ENCODE measurements around the gene CLDN9.

CLDN9 gene

GRCh38 chr16:2974319-2975056 lies 38.2 kb upstream of the CLDN9 start:
- no peak for DNase-seq (ENCODE audit: low spot score)

GRCh38 chr16:2975161-2975795 lies 37.4 kb upstream of the CLDN9 start:
- no peak for DNase-seq (ENCODE audit: low spot score)

DNA sequence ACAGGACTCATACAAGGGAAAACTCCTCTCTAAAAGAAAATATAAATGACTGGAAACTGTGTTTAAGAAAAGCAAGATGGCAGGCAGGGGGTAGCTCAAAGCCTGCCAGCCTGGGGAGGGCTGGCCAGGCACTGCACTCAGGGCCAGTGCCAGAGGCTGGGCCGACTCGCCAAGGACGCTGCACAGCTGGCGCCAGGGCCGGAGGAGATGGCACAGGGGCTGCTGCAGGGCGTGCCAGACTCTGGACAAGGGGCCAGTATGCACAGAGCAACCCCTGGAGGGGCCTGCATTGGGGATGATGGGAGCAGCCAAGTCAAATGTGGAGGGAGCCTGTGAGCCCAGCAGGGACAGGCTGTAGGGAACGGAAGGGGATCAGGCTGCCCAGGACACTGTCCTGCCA lies 36.5 kb upstream of the CLDN9 start:
- DNase-seq (ENCODE audit: low spot score): no peak

- no peak for DNase-seq (ENCODE audit: low spot score)
Measured at GRCh38 chr16:2976673-2977072, 36.0 kb upstream of the CLDN9 start.

DNA sequence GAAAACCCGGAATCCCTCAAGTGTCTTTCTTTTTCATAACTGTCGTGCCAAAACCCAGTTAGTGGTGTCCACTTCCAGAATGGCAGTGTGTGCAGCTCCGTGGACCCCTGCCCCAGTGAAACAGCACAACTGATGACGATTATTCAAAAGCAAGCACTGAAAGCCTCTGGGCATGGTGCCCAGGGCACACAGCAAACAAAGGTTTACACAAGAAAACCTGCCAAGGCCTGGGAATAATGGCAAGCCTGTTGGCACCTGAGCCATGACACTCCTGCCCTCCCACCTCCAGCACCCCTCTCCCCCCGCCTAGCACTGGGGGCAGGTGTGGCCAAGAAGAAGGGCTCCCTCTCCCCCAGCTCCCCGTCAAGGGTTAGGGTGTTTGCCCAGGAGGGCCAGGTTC lies 35.3 kb upstream of the CLDN9 start:
- no peak for DNase-seq (ENCODE audit: low spot score)

DNA sequence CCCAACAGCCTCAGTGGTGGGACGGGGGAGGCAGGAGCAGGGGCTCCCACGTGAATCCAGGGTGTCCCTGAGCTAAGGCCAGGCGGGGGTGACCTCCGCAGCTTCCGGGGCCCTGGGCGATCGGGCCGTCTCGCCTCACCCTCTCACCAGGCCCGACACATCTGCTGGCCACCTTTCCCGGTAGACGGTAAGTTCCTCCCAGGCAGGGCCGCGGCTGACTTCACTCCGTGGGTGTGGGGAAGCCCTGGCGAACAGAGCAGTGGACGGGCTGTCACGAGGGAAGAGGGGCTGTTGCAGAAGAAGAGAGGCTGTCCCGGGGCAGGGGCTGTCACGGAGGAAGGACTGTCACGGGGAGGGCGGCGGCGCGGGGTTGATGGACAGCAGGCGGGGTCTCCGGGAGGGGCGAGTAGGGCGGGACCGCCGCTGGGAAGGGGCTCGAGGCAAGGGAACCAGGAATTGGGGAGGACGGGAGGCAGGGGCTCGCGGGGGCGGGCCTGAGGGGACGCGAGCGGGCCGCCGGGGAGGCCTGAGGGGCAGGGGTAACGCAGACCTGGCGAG lies 33.0 kb upstream of the CLDN9 start:
- no peak for DNase-seq (ENCODE audit: low spot score)

- DNase-seq (ENCODE audit: low spot score): peak; percentile 100
Measured at GRCh38 chr16:2980227-2981176, 32.2 kb upstream of the CLDN9 start, which contains the start of gene PKMYT1. TSS of gene PKMYT1 (minus strand) at chr16:2980446. CDS start at chr16:2979657, 789 bp downstream.

DNA sequence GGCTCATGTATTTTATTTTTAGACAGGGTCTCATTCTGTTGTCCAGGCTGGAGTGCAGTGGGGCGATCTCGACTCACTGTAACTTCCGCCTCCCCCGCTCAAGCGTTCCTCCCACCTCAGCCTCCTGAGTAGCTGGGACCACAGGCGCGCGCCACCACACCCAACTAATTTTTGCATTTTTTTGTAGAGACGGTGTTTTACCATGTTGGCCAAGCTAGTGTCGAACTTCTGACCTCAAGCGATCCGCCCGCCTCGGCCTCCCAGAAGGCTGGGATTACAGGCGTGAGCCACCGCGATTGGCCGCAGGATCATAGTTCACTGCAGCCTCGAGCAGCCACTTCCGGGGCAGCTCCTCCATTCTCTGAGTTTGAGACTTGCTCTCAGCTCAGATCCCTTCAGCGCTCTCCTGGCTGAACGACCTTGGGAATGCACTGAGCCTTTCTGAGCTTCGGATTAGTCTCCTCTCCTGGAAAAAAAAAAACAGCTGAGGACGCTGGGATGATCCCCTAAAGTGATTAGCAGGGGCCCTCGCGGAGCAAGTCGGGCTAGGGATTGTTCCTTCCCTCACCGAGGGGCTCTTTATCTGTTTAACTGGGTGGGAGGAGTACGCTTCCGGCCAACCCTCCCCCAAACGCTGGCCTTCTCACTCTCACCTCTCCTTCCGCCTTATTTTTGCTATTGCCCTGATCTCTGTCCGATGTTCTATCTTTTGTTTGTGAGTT lies 31.4 kb upstream of the CLDN9 start:
- DNase-seq (ENCODE audit: low spot score): no peak

DNA sequence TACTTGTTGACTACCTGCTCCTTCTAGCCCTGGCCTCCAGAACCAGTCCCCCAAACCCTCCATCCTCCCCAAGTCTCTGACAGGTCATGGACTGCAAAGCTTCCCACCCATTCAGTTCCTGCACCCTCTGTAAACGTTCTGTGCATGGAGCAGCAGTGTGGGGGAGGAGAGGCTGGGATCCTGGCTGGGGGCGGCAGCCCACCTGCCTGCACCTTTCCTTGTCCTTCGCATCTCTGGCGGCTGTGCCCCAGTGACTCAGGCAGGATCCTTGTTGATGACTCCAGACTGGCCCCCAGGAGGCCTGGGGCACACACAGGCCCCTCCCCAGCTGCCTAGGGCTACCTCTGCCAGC lies 30.8 kb upstream of the CLDN9 start:
- no peak for DNase-seq (ENCODE audit: low spot score)

DNA sequence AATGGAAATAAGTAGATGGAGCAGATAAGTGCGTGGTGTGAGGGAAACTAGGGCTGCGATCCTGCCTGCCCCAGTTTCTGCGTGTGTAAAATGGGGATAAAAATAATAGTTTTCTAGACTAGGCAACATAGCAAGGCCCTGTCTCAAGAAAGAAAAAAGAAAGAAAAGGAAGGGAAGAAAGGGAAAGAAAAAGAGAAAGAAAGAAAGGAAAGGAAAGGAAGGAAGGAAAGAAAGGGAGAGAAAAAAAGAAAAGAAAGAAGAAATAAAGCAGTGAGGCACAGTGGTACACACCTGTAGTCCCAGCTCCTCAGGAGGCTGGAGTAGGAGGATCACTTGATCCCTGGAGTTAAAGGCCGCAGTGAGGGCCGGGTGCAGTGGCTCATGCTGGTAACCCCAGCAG lies 30.3 kb upstream of the CLDN9 start:
- DNase-seq (ENCODE audit: low spot score): no peak

GRCh38 chr16:2983706-2984136 lies 29.0 kb upstream of the CLDN9 start:
- DNase-seq (ENCODE audit: low spot score): peak; percentile 84

DNA sequence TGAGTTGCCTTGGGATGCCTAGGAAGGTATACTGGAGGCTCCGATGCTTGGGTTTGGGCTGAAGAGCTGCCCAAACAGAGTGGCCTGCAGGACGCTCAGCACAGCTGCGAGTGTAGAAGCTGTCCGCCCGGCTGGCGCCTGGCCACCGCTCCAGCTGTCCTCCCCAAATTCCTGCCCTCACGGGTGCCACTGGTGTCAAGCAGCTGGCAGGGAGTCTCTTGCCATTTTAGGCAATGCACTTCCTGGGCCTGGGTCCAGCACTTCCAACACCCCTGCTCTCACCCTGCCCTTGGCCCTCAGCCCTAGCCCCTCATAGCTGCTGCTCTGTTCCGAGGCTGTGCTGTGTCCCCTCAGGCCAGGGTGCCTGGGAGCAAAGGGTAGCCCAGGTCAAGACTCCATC lies 27.3 kb upstream of the CLDN9 start:
- no peak for DNase-seq (ENCODE audit: low spot score)

DNA sequence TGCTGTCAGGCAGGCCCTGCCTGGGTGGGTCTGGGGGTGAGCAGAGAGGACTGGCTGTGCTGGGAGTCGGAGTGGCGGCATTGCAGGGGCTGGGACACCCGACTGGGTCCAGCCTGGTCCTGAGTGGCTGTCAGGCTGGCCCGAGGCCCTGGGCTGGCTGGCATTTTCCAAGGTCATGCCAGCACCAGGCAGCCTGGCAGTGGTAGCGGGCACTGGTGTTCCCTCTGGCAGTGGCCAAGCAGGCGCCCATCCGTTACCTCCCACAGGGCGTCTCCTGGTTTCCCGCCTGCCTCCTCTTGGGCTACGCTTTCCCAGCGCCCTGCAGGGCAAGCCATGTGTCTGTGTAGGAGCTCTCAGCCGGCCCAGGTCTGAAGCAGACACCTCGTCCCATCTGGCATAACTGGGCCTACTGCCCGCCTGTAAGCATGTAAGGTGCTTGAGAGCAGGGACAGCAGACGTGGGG lies 26.8 kb upstream of the CLDN9 start:
- no peak for DNase-seq (ENCODE audit: low spot score)

GRCh38 chr16:2986623-2987188 lies 26.0 kb upstream of the CLDN9 start:
- no peak for DNase-seq (ENCODE audit: low spot score)

DNA sequence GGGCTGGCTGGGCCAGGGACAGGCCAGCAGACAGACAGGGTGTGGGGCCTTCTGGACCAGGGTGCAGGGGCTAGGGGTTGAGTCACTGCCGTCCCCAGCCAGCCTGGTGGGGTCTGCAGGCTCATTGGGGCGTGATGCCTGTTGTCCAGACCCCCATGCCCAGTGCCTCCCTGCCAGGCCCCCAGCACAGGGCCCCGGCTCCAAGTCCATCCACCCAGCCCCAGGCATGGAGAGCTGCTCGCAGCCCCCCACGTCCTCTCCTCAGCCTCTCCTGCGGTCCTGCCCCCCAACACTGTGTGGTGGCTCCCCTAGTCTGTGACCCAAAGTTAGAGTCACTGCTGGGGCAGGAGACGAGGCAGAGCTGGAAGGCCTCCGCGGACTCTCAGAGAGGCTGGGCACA lies 25.4 kb upstream of the CLDN9 start:
- DNase-seq (ENCODE audit: low spot score): no peak

DNA sequence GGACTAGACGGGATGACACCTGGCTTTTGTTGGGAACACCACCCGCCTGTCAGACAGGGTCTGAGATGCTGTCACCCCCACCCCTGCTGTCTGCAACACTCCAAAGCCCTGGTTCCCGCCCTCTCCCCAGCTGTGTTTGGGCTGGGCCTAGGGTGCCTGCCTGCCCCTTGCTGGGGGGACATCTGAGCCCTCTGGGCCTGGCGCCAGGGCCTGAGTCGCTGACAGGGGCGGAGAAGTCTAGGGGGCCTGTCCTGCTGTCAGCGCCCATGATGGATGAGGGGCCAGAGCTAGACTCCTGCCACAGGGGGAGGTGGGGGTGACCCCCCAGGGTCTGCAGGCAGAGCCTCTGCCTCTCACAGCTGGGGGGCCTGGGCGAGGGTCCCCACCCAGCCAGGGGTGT lies 24.9 kb upstream of the CLDN9 start:
- DNase-seq (ENCODE audit: low spot score): no peak

- no peak for DNase-seq (ENCODE audit: low spot score)
Measured at GRCh38 chr16:2988590-2989099, 24.1 kb upstream of the CLDN9 start.

DNA sequence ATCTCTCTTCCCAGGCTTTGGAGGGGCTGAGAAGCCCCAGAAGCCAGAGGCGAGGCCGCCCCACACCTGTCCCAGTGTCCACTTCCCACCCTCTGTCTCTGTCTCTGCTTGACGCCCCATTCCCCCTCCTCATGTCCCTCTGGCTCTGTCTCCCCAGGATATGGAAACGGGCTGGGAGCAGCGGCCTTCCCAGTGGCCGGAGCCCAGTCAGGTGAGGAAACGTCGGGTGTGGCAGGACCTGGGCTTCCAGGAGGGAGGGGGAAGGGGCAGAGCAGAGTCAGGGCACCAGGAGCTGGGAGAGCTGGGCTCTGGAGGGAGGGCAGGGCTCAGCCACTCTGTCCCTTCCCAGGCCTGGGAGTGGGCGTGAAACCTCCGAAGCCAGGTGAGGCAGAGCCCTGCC lies 21.8 kb upstream of the CLDN9 start:
- no peak for DNase-seq (ENCODE audit: low spot score)

DNA sequence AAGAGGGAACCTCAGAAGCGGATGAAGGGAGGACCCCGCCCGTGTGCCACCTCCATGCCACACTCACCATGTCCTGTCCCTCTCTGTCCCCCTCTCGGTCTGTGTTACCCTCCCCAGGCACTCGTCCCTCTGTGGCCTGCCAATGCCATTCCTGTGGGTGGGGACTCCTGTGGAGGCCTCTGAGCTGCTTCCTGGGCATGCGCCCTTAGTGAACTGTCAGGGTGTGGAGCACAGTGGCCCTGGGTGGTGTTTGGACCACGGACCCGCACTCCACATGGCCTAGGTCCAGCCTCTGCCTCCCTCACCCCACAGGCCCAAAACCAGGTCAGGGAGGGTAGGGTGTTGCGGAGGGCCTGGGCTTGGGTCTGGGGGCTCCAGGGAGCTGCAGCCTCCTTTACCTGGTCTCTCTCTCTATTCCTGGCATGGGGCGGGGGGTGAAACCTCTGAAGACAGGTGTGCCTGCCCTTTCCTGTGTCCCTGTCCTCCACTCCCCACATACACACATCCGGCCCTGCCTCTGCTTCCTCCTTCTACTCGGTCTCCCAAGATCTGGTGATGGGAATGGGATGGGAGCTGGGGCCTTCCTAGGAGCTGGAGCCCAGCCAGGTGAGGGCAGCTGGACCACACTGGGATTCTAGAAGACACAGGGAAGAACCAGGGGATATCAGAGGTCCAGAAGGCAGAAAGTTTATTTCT lies 21.0 kb upstream of the CLDN9 start:
- DNase-seq (ENCODE audit: low spot score): no peak

DNA sequence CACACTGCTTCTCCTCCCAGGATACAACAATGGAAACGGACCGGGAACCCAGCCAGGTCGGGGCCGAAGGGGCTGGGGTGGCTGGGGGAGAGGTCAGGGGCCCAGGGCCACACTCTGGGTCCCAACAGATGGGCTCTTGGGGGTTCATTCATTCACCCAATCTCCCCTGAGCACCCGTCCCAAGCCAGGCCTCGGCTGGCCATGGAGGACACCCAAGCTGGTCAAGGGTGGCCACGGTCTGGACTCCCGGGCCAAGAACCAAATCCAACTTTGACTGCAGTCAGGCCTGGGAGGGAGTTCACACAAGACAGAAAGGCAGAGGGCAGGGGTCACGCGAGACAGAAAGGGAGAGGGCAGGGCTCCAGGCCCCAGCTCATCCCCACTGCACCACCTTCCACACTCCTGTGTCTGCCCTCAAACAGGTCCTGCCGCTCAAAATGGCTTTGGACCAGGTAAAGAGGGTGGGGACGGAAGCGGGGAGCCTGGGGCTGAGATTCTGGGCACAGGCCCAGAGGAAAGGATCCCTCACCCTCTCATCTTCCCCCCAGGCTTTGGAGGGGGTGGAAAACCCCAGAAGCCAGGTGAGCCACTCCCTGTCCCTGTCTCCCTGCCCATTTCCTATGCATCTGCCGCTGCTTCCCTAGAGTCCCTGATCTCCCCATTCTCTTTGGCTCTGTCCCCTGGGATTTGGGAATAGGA lies 20.2 kb upstream of the CLDN9 start:
- no peak for DNase-seq (ENCODE audit: low spot score)
